Measurements from ENCODE around the gene MTX1.
"Not testable (repeated sequence)": the region's sequence is repeated elsewhere in the genome, so short reads cannot be mapped to it uniquely, and the experiment has no call there.

Gene MTX1

GRCh38 chr1:155167166-155168104 is 41.1 kb upstream of the MTX1 start:
- no peak overlapping the region for H3K4me3 ChIP-seq (ENCODE audit: low read length)
- peak; percentile 68 for DNase-seq (ENCODE audit: low read depth)
- peak; percentile 88 for TF ChIP-seq CTCF (conservative IDR thresholded peaks at IDR 0.05; ENCODE audit: low read length)

GRCh38 chr1:155168105-155168445 is 40.4 kb upstream of the MTX1 start:
- H3K4me3 ChIP-seq (ENCODE audit: low read length); DNase-seq (ENCODE audit: low read depth): not testable (repeated sequence)

GRCh38 chr1:155168456-155169210 is 39.9 kb upstream of the MTX1 start:
- no peak overlapping the region for H3K4me3 ChIP-seq (ENCODE audit: low read length)
- DNase-seq (ENCODE audit: low read depth): no peak
- no peak for TF ChIP-seq CTCF (conservative IDR thresholded peaks at IDR 0.05; ENCODE audit: low read length)

- TF ChIP-seq CTCF (conservative IDR thresholded peaks at IDR 0.05; ENCODE audit: low read length): no peak
- no peak for DNase-seq (ENCODE audit: low read depth)
- no peak overlapping the region for H3K4me3 ChIP-seq (ENCODE audit: low read length)
These were observed 39.0 kb upstream of the MTX1 start for GRCh38 chr1:155169541-155169940.

GRCh38 chr1:155170101-155170785 is 38.3 kb upstream of the MTX1 start:
- no peak for TF ChIP-seq CTCF (conservative IDR thresholded peaks at IDR 0.05; ENCODE audit: low read length)
- no peak overlapping the region for H3K4me3 ChIP-seq (ENCODE audit: low read length)
- no peak for DNase-seq (ENCODE audit: low read depth)

GRCh38 chr1:155170806-155171205 is 37.7 kb upstream of the MTX1 start:
- no peak for TF ChIP-seq CTCF (conservative IDR thresholded peaks at IDR 0.05; ENCODE audit: low read length)
- DNase-seq (ENCODE audit: low read depth): no peak
- no peak overlapping the region for H3K4me3 ChIP-seq (ENCODE audit: low read length)

All from AG10803 (cell line).